ENCODE data around the gene RIBC2. TPM values are rescaled to one million over a fixed set of nuclear protein-coding genes. Genes with fewer than 3 reads are reported as not detected.
"Not testable (repeated sequence)": the region's sequence is repeated elsewhere in the genome, so short reads cannot be mapped to it uniquely, and the experiment has no call there.

The RIBC2 gene
- total RNA-seq, 2 donors from 2014 or later = 3.5 to 7.6 TPM

GRCh38 chr22:45445031-45445710 is 31.7 kb downstream of the RIBC2 start:
- Mint-ChIP-seq H3K4me3 (no peak overlapping the region), H3K27me3 (ENCODE audit: low read depth) (no peaks in the 10 kb centered on the region), H3K27ac (no peak overlapping the region), H3K4me1 (ENCODE audit: low read depth) (peaks cover 11% of the 10 kb centered on the region), H3K36me3 (ENCODE audit: insufficient read depth in 2 of 2) (no peaks in the 10 kb centered on the region), H3K9me3 (no peaks in the 10 kb centered on the region)
- no peak for ATAC-seq (replicated peaks in 1 of 2)
- DNase-seq = no peak

GRCh38 chr22:45446216-45446615 is 32.7 kb downstream of the RIBC2 start:
- no peaks in the 10 kb centered on the region for H3K9me3 Mint-ChIP-seq
- DNase-seq = no peak
- H3K27me3 Mint-ChIP-seq (ENCODE audit: low read depth) = no peaks in the 10 kb centered on the region
- no peak overlapping the region for H3K27ac Mint-ChIP-seq
- H3K4me1 Mint-ChIP-seq (ENCODE audit: low read depth) = peaks cover 3% of the 10 kb centered on the region
- no peaks in the 10 kb centered on the region for H3K36me3 Mint-ChIP-seq (ENCODE audit: insufficient read depth in 2 of 2)
- ATAC-seq (replicated peaks in 1 of 2) = no peak
- H3K4me3 Mint-ChIP-seq = no peak overlapping the region

GRCh38 chr22:45447596-45447995 is 34.1 kb downstream of the RIBC2 start:
- not testable (repeated sequence) for H3K9me3 Mint-ChIP-seq; ATAC-seq (replicated peaks in 1 of 2); H3K4me1 Mint-ChIP-seq (ENCODE audit: low read depth); H3K27ac Mint-ChIP-seq; H3K36me3 Mint-ChIP-seq (ENCODE audit: insufficient read depth in 2 of 2); H3K4me3 Mint-ChIP-seq; DNase-seq; H3K27me3 Mint-ChIP-seq (ENCODE audit: low read depth)

GRCh38 chr22:45448431-45448830 is 34.9 kb downstream of the RIBC2 start:
- DNase-seq (no peak), ATAC-seq (replicated peaks in 1 of 2) (no peak)
- H3K9me3 Mint-ChIP-seq = no peaks in the 10 kb centered on the region
- H3K4me1 Mint-ChIP-seq (ENCODE audit: low read depth) = no peaks in the 10 kb centered on the region
- no peak overlapping the region for H3K27ac Mint-ChIP-seq
- H3K27me3 Mint-ChIP-seq (ENCODE audit: low read depth) = no peaks in the 10 kb centered on the region
- H3K36me3 Mint-ChIP-seq (ENCODE audit: insufficient read depth in 2 of 2) = no peaks in the 10 kb centered on the region
- no peak overlapping the region for H3K4me3 Mint-ChIP-seq

GRCh38 chr22:45449442-45449841 is 35.9 kb downstream of the RIBC2 start:
- H3K4me3 Mint-ChIP-seq; ATAC-seq (replicated peaks in 1 of 2); H3K9me3 Mint-ChIP-seq; H3K36me3 Mint-ChIP-seq (ENCODE audit: insufficient read depth in 2 of 2); H3K27ac Mint-ChIP-seq; DNase-seq; H3K4me1 Mint-ChIP-seq (ENCODE audit: low read depth); H3K27me3 Mint-ChIP-seq (ENCODE audit: low read depth): not testable (repeated sequence)

- DNase-seq (no peak), ATAC-seq (replicated peaks in 1 of 2) (no peak)
- Mint-ChIP-seq H3K9me3 (no peaks in the 10 kb centered on the region), H3K36me3 (ENCODE audit: insufficient read depth in 2 of 2) (no peaks in the 10 kb centered on the region), H3K27me3 (ENCODE audit: low read depth) (no peaks in the 10 kb centered on the region), H3K4me1 (ENCODE audit: low read depth) (no peaks in the 10 kb centered on the region), H3K4me3 (no peak overlapping the region), H3K27ac (no peak overlapping the region)
Observed at GRCh38 chr22:45450101-45450785, 36.8 kb downstream of the RIBC2 start.

GRCh38 chr22:45450921-45451651 is 37.6 kb downstream of the RIBC2 start:
- Mint-ChIP-seq H3K36me3 (ENCODE audit: insufficient read depth in 2 of 2) (no peaks in the 10 kb centered on the region), H3K9me3 (no peaks in the 10 kb centered on the region), H3K27ac (no peak overlapping the region), H3K27me3 (ENCODE audit: low read depth) (no peaks in the 10 kb centered on the region), H3K4me1 (ENCODE audit: low read depth) (no peaks in the 10 kb centered on the region), H3K4me3 (no peak overlapping the region)
- no peak for DNase-seq
- no peak for ATAC-seq (replicated peaks in 1 of 2)

GRCh38 chr22:45451972-45452371 is 38.5 kb downstream of the RIBC2 start:
- H3K4me1 Mint-ChIP-seq (ENCODE audit: low read depth) = no peaks in the 10 kb centered on the region
- no peak overlapping the region for H3K27ac Mint-ChIP-seq
- no peak for DNase-seq
- H3K4me3 Mint-ChIP-seq = no peak overlapping the region
- H3K9me3 Mint-ChIP-seq = no peaks in the 10 kb centered on the region
- H3K36me3 Mint-ChIP-seq (ENCODE audit: insufficient read depth in 2 of 2) = no peaks in the 10 kb centered on the region
- H3K27me3 Mint-ChIP-seq (ENCODE audit: low read depth) = no peaks in the 10 kb centered on the region
- ATAC-seq (replicated peaks in 1 of 2) = no peak

GRCh38 chr22:45452565-45453379 is 39.3 kb downstream of the RIBC2 start:
- H3K9me3 Mint-ChIP-seq = no peaks in the 10 kb centered on the region
- no peak overlapping the region for H3K27ac Mint-ChIP-seq
- H3K4me1 Mint-ChIP-seq (ENCODE audit: low read depth) = no peaks in the 10 kb centered on the region
- H3K27me3 Mint-ChIP-seq (ENCODE audit: low read depth) = no peaks in the 10 kb centered on the region
- DNase-seq (no peak), ATAC-seq (replicated peaks in 1 of 2) (no peak)
- H3K36me3 Mint-ChIP-seq (ENCODE audit: insufficient read depth in 2 of 2) = no peaks in the 10 kb centered on the region
- no peak overlapping the region for H3K4me3 Mint-ChIP-seq

- H3K9me3 Mint-ChIP-seq = no peaks in the 10 kb centered on the region
- no peaks in the 10 kb centered on the region for H3K4me1 Mint-ChIP-seq (ENCODE audit: low read depth)
- no peak overlapping the region for H3K4me3 Mint-ChIP-seq
- ATAC-seq (replicated peaks in 1 of 2) (no peak), DNase-seq (no peak)
- no peaks in the 10 kb centered on the region for H3K27me3 Mint-ChIP-seq (ENCODE audit: low read depth)
- no peaks in the 10 kb centered on the region for H3K36me3 Mint-ChIP-seq (ENCODE audit: insufficient read depth in 2 of 2)
- H3K27ac Mint-ChIP-seq = no peak overlapping the region
Observed at GRCh38 chr22:45453764-45454163, 40.3 kb downstream of the RIBC2 start.

GRCh38 chr22:45454275-45454674 is 40.8 kb downstream of the RIBC2 start:
- ATAC-seq (replicated peaks in 1 of 2) (no peak), DNase-seq (no peak)
- Mint-ChIP-seq H3K9me3 (no peaks in the 10 kb centered on the region), H3K4me3 (no peak overlapping the region), H3K27ac (no peak overlapping the region), H3K27me3 (ENCODE audit: low read depth) (no peaks in the 10 kb centered on the region), H3K4me1 (ENCODE audit: low read depth) (no peaks in the 10 kb centered on the region), H3K36me3 (ENCODE audit: insufficient read depth in 2 of 2) (no peaks in the 10 kb centered on the region)

- no peak for ATAC-seq (replicated peaks in 1 of 2)
- no peaks in the 10 kb centered on the region for H3K4me1 Mint-ChIP-seq (ENCODE audit: low read depth)
- no peaks in the 10 kb centered on the region for H3K9me3 Mint-ChIP-seq
- no peak for DNase-seq
- no peaks in the 10 kb centered on the region for H3K36me3 Mint-ChIP-seq (ENCODE audit: insufficient read depth in 2 of 2)
- H3K27me3 Mint-ChIP-seq (ENCODE audit: low read depth) = no peaks in the 10 kb centered on the region
- H3K27ac Mint-ChIP-seq = no peak overlapping the region
- no peak overlapping the region for H3K4me3 Mint-ChIP-seq
Observed at GRCh38 chr22:45455212-45455611, 41.7 kb downstream of the RIBC2 start.

- ATAC-seq (replicated peaks in 1 of 2) = no peak
- H3K27me3 Mint-ChIP-seq (ENCODE audit: low read depth) = no peaks in the 10 kb centered on the region
- DNase-seq = no peak
- H3K27ac Mint-ChIP-seq = no peak overlapping the region
- no peak overlapping the region for H3K4me3 Mint-ChIP-seq
- no peaks in the 10 kb centered on the region for H3K9me3 Mint-ChIP-seq
- no peaks in the 10 kb centered on the region for H3K4me1 Mint-ChIP-seq (ENCODE audit: low read depth)
- no peaks in the 10 kb centered on the region for H3K36me3 Mint-ChIP-seq (ENCODE audit: insufficient read depth in 2 of 2)
Observed at GRCh38 chr22:45455621-45456020, 42.1 kb downstream of the RIBC2 start.

All from activated T-cell treated with anti-CD3 and anti-CD28 coated beads, Interleukin-2, amount 50 U/mL, for 72 hours (primary cell).